GM23338 (cell line): ENCODE data around the gene C2orf49. TPM values are rescaled to one million over a fixed set of nuclear protein-coding genes. Genes with fewer than 3 reads are reported as not detected.

ENCODE experiments used
- ATAC-seq: fragments of 200-7000 bp; cut with Tn5 transposase; 3 replicates; pipeline ENCODE4 v1.9.1; 2020
- DNase-seq: peaks from one replicate; pipeline ENCODE4 v3.0.0-alpha.2; 2015; ENCODE audit warnings: low spot score
- H2AFZ ChIP-seq: fragments of 200-600 bp; sonication (generic); 2 replicates; pipeline ENCODE4 v1.8.0; 2016; ENCODE audit warnings: antibody characterized with exemption, mild to moderate bottlenecking, moderate library complexity
- H3F3A ChIP-seq: fragments of 200-600 bp; sonication (generic); replicated peaks from 2 replicates; pipeline ENCODE4 v1.8.0; 2017; ENCODE audit warnings: antibody characterized with exemption, mixed run types, low read depth
- H3K27ac ChIP-seq: fragments of 200-600 bp; sonication (generic); 2 replicates; pipeline ENCODE4 v1.6.1; 2016; ENCODE audit warnings: low read depth
- H3K27me3 ChIP-seq: fragments of 200-600 bp; sonication (generic); 2 replicates; pipeline ENCODE4 v1.8.0; 2016; ENCODE audit warnings: mild to moderate bottlenecking, mixed run types, moderate library complexity; ENCODE audit not compliant: insufficient read depth
- H3K36me3 ChIP-seq: fragments of 200-600 bp; sonication (generic); 2 replicates; pipeline ENCODE4 v1.8.0; 2016; ENCODE audit warnings: mild to moderate bottlenecking; ENCODE audit not compliant: insufficient read depth
- H3K4me1 ChIP-seq: fragments of 200-600 bp; sonication (generic); 2 replicates; pipeline ENCODE4 v1.8.0; 2016; ENCODE audit warnings: mild to moderate bottlenecking, moderate library complexity; ENCODE audit not compliant: insufficient read depth
- H3K4me2 ChIP-seq: fragments of 200-600 bp; sonication (generic); 2 replicates; pipeline ENCODE4 v1.7.1; 2017; ENCODE audit warnings: mixed run types
- H3K4me3 ChIP-seq: fragments of 200-600 bp; sonication (generic); 2 replicates; pipeline ENCODE4 v1.6.1; 2016; ENCODE audit warnings: mixed run types
- H3K79me2 ChIP-seq: fragments of 200-600 bp; sonication (generic); replicated peaks from 2 replicates; pipeline ENCODE4 v1.8.0; 2017; ENCODE audit warnings: mild to moderate bottlenecking; ENCODE audit not compliant: insufficient read depth
- H3K9me2 ChIP-seq: fragments of 200-600 bp; sonication (generic); 2 replicates; pipeline ENCODE4 v1.8.0; 2017; ENCODE audit not compliant: insufficient read depth
- H4K20me1 ChIP-seq: fragments of 200-600 bp; sonication (generic); replicated peaks from 2 replicates; pipeline ENCODE4 v1.8.0; 2017; ENCODE audit warnings: mild to moderate bottlenecking; ENCODE audit not compliant: insufficient read depth
- H3K27ac Mint-ChIP-seq: 2 replicates; pipeline ENCODE4 v1.8.0; 2020; ENCODE audit warnings: inconsistent platforms, mild to moderate bottlenecking, moderate library complexity, mixed read lengths
- H3K27me3 Mint-ChIP-seq: 3 replicates; pipeline ENCODE4 v1.8.0; 2022; ENCODE audit warnings: low read depth, mild to moderate bottlenecking, moderate library complexity, mixed read lengths, inconsistent platforms; ENCODE audit not compliant: insufficient read depth, poor library complexity
- H3K36me3 Mint-ChIP-seq: 3 replicates; pipeline ENCODE4 v1.8.0; 2021; ENCODE audit warnings: low read depth, mild to moderate bottlenecking, inconsistent platforms, moderate library complexity, mixed read lengths
- H3K4me1 Mint-ChIP-seq: 3 replicates; pipeline ENCODE4 v1.8.0; 2020; ENCODE audit warnings: mild to moderate bottlenecking, inconsistent platforms, mixed read lengths
- H3K4me3 Mint-ChIP-seq: 3 replicates; pipeline ENCODE4 v1.8.0; 2021; ENCODE audit warnings: moderate library complexity, mild to moderate bottlenecking, inconsistent platforms, mixed read lengths
- H3K9me3 Mint-ChIP-seq: 3 replicates; pipeline ENCODE4 v1.8.0; 2020; ENCODE audit warnings: moderate library complexity, mild to moderate bottlenecking, inconsistent platforms, mixed read lengths
- CREB1 ChIP-seq: fragments of 250-450 bp; sonication (Bioruptor Pico); IDR thresholded peaks from 2 replicates; pipeline ENCODE4 v1.5.0; 2020; ENCODE audit warnings: low read depth, mild to moderate bottlenecking, moderate library complexity
- CTCF ChIP-seq, 2 experiments: fragments of 200-600 bp in 1 of 2; sonication (generic) in 1 of 2; conservative IDR thresholded peaks; 2 replicates each; pipeline versions ENCODE4 v1.5.1 to v1.6.1; 2016 to 2017; ENCODE audit warnings: antibody characterized with exemption in 2 of 2, low read depth in 2 of 2, mild to moderate bottlenecking in 2 of 2, moderate library complexity in 1 of 2
- EZH2phosphoT487 ChIP-seq: fragments of 200-600 bp; sonication (generic); IDR thresholded peaks from one replicate; pipeline ENCODE4 v1.8.1; 2018; ENCODE audit warnings: antibody characterized with exemption; ENCODE audit not compliant: unreplicated experiment
- JUNB ChIP-seq: IDR thresholded peaks from one replicate; pipeline ENCODE4 v1.6.1; 2016; ENCODE audit warnings: antibody characterized with exemption; ENCODE audit not compliant: unreplicated experiment
- NANOG ChIP-seq: IDR thresholded peaks from 2 replicates; pipeline ENCODE4 v1.6.1; 2016; ENCODE audit warnings: antibody characterized with exemption, borderline replicate concordance
- POLR2AphosphoS5 ChIP-seq: IDR thresholded peaks from 2 replicates; pipeline ENCODE4 v1.6.1; 2016; ENCODE audit warnings: antibody characterized with exemption, low read depth
- STAT1 ChIP-seq: IDR thresholded peaks from one replicate; pipeline ENCODE4 v1.6.1; 2016; ENCODE audit warnings: antibody characterized with exemption; ENCODE audit not compliant: unreplicated experiment
- ZNF114 ChIP-seq: fragments of 250-450 bp; sonication (Bioruptor Pico); IDR thresholded peaks from 2 replicates; pipeline ENCODE4 v1.5.0; 2020; ENCODE audit warnings: mild to moderate bottlenecking, moderate library complexity
- ZNF331 ChIP-seq: fragments of 250-450 bp; sonication (Bioruptor Pico); IDR thresholded peaks from 2 replicates; pipeline ENCODE4 v1.5.0; 2020; ENCODE audit warnings: low read depth, mild to moderate bottlenecking, moderate library complexity
- ZNF462 ChIP-seq: fragments of 250-450 bp; sonication (Bioruptor Pico); IDR thresholded peaks from 2 replicates; pipeline ENCODE4 v1.5.0; 2020; ENCODE audit warnings: mild to moderate bottlenecking, moderate library complexity
- polyA plus RNA-seq: library from polyadenylated mRNA; unstranded; fragments of >200 nt; fragmentation: Nextera tagmentation; extraction: Ambion mirVana; gene quantifications from 2 replicates; pipeline ENCODE4 v1.2.1, GENCODE V29; 2016
- total RNA-seq: library from RNA; depleted of rRNA; stranded (reverse); fragments of >200 nt; shearing (Covaris generic); gene quantifications from 2 replicates; pipeline ENCODE4 v1.2.3, GENCODE V29; 2014

Gene C2orf49
- total and polyA plus RNA-seq, 2 experiments from 2014 or later, result 19.6 to 33.8 TPM

GRCh38 chr2:105378276-105378840, 41.0 kb downstream of the C2orf49 start (continued):
- TF ChIP-seq ZNF331 (CRISPR knock-in tag) (no peak), NANOG (no peak), JUNB (no peak), CTCF (conservative IDR thresholded peaks at IDR 0.05; ENCODE audit: low read depth in 2 of 2) (no peak)

DNA sequence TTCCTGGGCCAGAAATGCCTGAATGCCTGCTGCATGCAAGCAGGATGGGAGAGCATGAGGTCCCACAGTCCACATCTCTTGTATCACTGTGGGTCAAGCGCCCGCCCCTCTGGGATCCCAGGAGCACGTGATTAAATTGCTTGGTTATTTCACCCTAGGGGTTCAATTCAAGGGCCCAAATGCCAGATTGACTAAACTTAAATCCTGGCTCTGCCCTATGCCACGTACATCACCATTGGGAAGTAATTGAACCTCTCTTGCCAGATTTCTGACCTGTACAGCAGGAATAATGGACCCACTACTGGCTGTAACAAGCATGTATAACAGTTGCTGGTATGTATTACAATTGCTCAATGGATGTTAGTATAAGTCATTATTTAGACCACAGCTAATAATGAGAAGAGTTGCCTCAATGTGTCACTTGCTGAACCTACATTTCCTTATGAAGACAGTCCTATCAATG, 41.6 kb downstream of the C2orf49 start:
- no peak overlapping the region for H3K27ac ChIP-seq
- Mint-ChIP-seq H3K27ac (no peak overlapping the region), H3K36me3 (peaks cover 10% of the 10 kb centered on the region), H3K4me3 (no peak overlapping the region), H3K27me3 (no peaks in the 10 kb centered on the region), H3K9me3 (no peaks in the 10 kb centered on the region), H3K4me1 (no peaks in the 10 kb centered on the region)
- no peak for DNase-seq
- TF ChIP-seq NANOG, result no peak
- no peak for TF ChIP-seq STAT1
- TF ChIP-seq POLR2AphosphoS5, result no peak
- no peak for TF ChIP-seq ZNF114 (CRISPR knock-in tag)
- TF ChIP-seq JUNB, result no peak
- no peaks in the 10 kb centered on the region for H3K4me1 ChIP-seq
- H3K79me2 ChIP-seq, result 0 out of 2 replicates have a peak, but pooled peaks cover 2% of the 10 kb centered on the region
- no peaks in the 10 kb centered on the region for H3K9me2 ChIP-seq
- peaks cover 5% of the 10 kb centered on the region; the same call in 1 of the 2 replicates for H4K20me1 ChIP-seq
- H3K4me2 ChIP-seq, result no peak overlapping the region
- no peak for ATAC-seq
- H3K27me3 ChIP-seq, result no peaks in the 10 kb centered on the region
- no peaks in the 10 kb centered on the region for H3K36me3 ChIP-seq
- H2AFZ ChIP-seq, result no peak overlapping the region
- H3K4me3 ChIP-seq, result no peak overlapping the region
- H3F3A ChIP-seq, result no peaks in the 10 kb centered on the region

GRCh38 chr2:105379741-105380186, 42.4 kb downstream of the C2orf49 start:
- TF ChIP-seq CREB1 (CRISPR knock-in tag) (no peak), POLR2AphosphoS5 (no peak), EZH2phosphoT487 (no peak), ZNF462 (CRISPR knock-in tag) (no peak)
- Mint-ChIP-seq H3K4me1 (no peaks in the 10 kb centered on the region), H3K27ac (no peak overlapping the region), H3K4me3 (no peak overlapping the region), H3K36me3 (peaks cover 17% of the 10 kb centered on the region), H3K27me3 (no peaks in the 10 kb centered on the region), H3K9me3 (no peaks in the 10 kb centered on the region)
- Histone ChIP-seq H3K9me2 (no peaks in the 10 kb centered on the region), H3K27ac (no peak overlapping the region), H3K27me3 (no peaks in the 10 kb centered on the region), H3K36me3 (no peaks in the 10 kb centered on the region), H3K4me1 (no peaks in the 10 kb centered on the region), H3K4me2 (no peak overlapping the region), H3K4me3 (no peak overlapping the region), H3F3A (no peaks in the 10 kb centered on the region), H4K20me1 (peaks cover 5% of the 10 kb centered on the region; the same call in 1 of the 2 replicates), H2AFZ (no peak overlapping the region), H3K79me2 (0 out of 2 replicates have a peak, but pooled peaks cover 2% of the 10 kb centered on the region)
- no peak for ATAC-seq
- no peak for DNase-seq
